MG63 (cell line): ENCODE measurements around the gene PANX1. TPM values are rescaled to one million over a fixed set of nuclear protein-coding genes. Genes with fewer than 3 reads are reported as not detected.

ENCODE experiments used
- DNase-seq: peaks from one replicate; pipeline ENCODE4 v3.0.0-alpha.2; 2020
- H3K27me3 ChIP-seq: fragments of 250-450 bp; sonication (Bioruptor Pico); 2 replicates; pipeline ENCODE4 v1.5.1; 2020; ENCODE audit warnings: mild to moderate bottlenecking, moderate library complexity
- H3K36me3 ChIP-seq: fragments of 250-450 bp; sonication (Bioruptor Pico); 2 replicates; pipeline ENCODE4 v1.5.1; 2020; ENCODE audit warnings: mild to moderate bottlenecking, moderate library complexity
- H3K4me3 ChIP-seq: fragments of 250-450 bp; sonication (Bioruptor Pico); 2 replicates; pipeline ENCODE4 v1.5.1; 2020; ENCODE audit warnings: mild to moderate bottlenecking, moderate library complexity
- H3K9me3 ChIP-seq: fragments of 250-450 bp; sonication (Bioruptor Pico); 2 replicates; pipeline ENCODE4 v1.5.1; 2020; ENCODE audit warnings: mild to moderate bottlenecking, moderate library complexity
- total RNA-seq: library from RNA; depleted of rRNA; stranded (reverse); fragments of >200 nt; shearing (Covaris generic); gene quantifications from 2 replicates; pipeline ENCODE4 v1.2.3, GENCODE V29; 2014; ENCODE audit warnings: low replicate concordance

PANX1 gene
- total RNA-seq, 1 experiment from 2014 or later = 16.8 TPM

DNA sequence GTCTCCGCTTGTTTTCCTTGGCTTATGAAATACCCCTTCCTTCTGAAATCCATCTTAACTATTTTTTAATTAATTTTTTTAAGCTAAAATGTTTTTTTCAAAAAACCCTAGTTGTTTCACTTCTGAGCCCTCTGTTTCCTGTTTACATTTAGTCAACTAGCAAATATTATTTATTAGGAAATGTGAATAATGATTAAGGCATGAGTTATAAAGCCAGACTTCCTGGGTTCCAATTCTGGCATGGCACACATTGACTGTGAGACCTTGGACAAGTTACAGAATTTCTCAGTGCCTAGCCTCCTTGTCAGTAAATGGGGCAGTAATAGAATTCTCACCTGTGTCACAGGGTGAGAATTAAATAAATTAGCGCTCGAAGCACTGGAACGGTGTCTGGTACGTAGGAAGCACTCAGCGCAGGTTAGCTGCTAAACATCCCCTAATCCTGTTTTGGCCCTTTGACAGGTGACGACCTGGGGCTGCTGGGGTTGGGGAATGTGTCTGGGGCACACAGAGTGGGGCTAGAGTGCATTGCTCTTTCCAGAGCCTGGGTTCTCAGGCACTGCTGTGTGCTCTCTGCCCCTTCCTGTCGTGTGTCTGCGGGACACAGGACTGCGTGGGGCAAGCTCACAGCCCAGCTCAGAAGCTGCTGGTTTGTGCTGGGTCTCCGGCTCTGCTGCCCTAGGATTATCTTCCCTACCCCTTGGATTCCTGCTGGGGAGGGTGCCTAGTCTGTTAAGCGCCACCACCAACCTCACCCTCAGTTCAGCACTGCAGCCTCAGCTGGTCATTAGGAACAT lies 13.1 kb downstream of the PANX1 start:
- DNase-seq = no peak
- H3K27me3 ChIP-seq = no peaks in the 10 kb centered on the region
- H3K9me3 ChIP-seq = no peaks in the 10 kb centered on the region
- H3K36me3 ChIP-seq = no peaks in the 10 kb centered on the region
- no peak overlapping the region for H3K4me3 ChIP-seq

DNA sequence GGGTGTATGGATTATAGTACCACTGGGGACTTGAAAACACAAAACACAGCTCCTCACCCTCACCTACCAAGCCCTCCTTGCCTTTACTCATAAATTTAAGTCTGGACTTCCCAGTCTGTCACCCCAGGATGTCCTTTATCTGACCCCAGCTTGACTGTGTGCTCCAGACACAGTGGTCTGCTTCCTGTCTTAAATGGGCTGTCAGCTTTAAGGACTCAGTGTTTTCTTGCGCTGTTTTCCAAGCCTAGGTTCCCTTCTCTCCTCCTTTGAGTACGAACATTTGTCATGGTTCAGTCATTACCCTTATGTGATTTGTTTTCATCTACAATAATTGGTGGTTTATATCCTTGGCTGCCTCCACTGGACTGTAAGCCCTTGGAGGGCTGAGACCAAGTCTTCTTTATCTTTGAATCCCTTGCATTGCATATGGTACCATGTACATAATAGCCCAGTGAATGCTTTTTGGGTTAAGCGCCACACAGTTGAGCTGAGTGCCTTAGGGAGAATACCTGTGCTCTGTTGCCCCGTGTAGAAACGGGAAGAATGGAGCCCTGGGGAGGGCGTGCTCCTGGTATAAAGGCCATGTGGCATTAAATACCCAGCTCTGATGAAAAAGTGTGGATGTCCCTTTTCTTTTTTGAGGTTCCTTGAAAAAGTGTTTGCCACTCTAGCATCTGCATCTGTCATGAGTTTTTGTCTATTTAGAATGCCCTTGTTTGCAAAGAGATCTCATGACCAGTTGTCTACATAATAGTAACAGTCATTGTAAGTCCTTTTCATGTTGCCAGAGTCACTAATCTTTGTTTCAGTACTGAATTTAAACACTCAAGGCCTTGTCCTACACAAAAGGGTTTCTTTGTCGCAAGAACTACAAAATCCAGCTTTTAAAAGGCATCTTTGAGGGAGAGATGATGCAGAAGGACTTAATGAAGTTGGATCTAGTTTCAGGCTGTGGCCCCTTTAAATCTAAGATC lies 14.0 kb downstream of the PANX1 start:
- no peaks in the 10 kb centered on the region for H3K9me3 ChIP-seq
- H3K4me3 ChIP-seq = no peak overlapping the region
- DNase-seq = no peak
- H3K27me3 ChIP-seq = no peaks in the 10 kb centered on the region
- no peaks in the 10 kb centered on the region for H3K36me3 ChIP-seq

DNA sequence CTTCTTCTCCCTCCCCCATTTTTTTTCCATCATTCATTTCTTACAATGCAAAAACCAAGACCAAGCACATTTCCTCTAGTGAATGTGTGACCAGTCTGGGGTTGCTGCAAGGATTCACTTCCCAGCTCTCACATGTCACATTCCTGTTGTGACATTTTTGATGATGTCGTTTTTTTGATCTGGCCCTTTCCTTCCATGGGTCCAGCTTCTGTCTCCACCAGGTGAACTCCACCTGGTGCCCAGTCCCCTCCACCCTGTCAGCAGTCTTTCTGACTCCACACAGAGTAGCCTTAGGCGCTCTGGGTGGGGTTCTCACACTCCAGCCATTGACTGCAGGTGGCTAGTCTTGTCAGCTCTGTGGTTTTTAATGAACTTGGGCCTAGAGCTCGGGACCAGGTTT lies 15.6 kb downstream of the PANX1 start:
- Histone ChIP-seq H3K9me3 (no peaks in the 10 kb centered on the region), H3K4me3 (no peak overlapping the region), H3K27me3 (no peaks in the 10 kb centered on the region), H3K36me3 (no peaks in the 10 kb centered on the region)
- no peak for DNase-seq

DNA sequence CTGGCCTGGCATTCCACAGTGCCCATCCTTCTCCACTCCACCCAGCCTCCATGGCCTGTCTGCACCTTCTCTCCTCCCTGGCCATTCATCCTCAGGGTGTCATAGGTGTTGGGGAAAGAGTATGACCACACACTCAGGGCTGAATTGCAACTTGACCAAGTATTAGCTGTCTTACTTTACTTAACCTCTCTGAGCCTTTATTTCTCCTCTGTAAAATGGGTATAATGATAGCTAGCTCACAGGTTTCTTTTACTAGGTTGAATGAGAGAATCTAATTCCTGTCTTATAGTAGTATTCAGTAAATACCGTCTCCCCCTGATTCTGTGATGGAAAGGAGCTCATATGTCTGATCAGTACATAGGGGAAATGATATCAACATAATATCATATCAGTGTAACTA lies 16.0 kb downstream of the PANX1 start:
- no peaks in the 10 kb centered on the region for H3K27me3 ChIP-seq
- no peak for DNase-seq
- H3K9me3 ChIP-seq = no peaks in the 10 kb centered on the region
- no peaks in the 10 kb centered on the region for H3K36me3 ChIP-seq
- H3K4me3 ChIP-seq = no peak overlapping the region

DNA sequence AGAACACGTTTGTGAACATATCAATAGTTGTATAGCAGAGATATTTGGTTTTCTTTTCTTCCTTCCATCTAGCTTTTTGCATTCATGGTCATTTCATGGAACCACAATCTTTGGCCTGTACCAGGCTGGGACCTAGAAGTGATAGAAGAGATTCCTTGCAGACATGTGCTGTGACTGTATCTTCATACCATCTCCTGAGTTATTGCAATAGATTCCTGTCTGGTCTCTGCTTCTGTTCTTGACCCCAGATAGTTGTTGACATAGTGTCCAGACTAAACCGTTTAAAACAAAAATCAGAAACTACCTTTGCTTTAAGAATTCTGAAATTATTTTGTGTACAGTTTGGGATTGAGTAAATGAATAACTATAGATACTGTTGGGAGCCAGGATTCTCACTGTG lies 16.8 kb downstream of the PANX1 start:
- no peaks in the 10 kb centered on the region for H3K36me3 ChIP-seq
- no peak for DNase-seq
- no peaks in the 10 kb centered on the region for H3K27me3 ChIP-seq
- H3K9me3 ChIP-seq = no peaks in the 10 kb centered on the region
- H3K4me3 ChIP-seq = no peak overlapping the region

DNA sequence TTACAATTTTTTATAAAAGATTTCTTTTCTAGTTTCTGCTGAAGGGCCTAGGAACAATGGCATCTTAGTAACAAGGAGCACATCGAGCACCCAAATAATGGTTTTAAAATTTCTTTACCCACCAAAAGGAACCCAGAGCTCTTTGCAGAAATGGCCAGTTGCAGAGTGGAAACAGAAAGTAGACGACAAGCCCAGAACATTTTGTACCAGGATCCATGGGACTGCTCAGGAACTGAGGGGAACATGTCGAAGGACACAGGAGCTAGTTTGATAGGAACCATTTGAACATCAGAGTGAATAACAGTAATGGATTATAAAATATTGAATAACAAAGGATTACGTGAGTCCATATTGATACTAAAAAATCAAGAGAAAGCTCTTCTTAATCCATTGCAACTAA lies 17.3 kb downstream of the PANX1 start:
- DNase-seq = no peak
- H3K9me3 ChIP-seq = no peaks in the 10 kb centered on the region
- H3K36me3 ChIP-seq = no peaks in the 10 kb centered on the region
- H3K4me3 ChIP-seq = no peak overlapping the region
- H3K27me3 ChIP-seq = no peaks in the 10 kb centered on the region

DNA sequence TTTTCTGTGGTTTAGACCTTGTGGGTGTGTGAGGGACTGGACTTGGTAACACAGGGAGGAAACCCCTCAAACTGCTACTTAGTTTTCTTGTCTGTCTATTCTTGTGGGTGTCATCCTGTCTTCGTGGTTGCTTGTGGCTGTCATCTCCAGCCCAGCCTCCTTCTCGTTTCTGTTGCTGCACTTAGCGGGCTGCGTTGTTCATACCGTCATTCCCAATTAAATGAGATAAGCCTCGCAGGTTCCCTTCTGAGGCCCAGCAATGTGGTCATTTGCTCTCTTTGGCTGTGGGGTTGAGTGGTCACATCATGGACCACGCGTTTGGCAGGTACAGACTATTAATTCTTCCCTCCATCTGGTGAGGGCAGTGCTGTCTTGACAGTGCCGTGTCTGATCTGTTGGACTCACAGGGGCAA lies 18.8 kb downstream of the PANX1 start:
- no peaks in the 10 kb centered on the region for H3K36me3 ChIP-seq
- no peaks in the 10 kb centered on the region for H3K9me3 ChIP-seq
- no peaks in the 10 kb centered on the region for H3K27me3 ChIP-seq
- no peak for DNase-seq
- no peak overlapping the region for H3K4me3 ChIP-seq

DNA sequence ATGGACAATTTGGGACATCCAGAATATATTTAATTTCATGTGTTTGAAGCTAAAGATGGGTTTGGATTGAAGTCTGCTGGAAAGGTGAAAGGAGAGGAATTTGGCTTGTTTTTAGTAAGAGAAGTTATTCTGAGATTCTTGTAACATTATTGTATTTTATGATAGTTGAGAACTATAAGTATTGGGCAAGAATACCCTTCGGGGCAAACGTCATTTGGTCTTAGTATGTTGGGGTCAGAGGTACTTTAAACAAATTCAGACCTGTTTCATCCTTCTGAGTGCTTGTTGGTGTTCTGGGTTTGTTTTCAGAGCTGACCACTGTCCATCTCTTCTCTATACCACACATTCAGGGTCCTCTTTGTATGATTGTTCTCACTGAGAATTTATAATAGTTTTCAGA lies 19.5 kb downstream of the PANX1 start:
- no peak for DNase-seq
- Histone ChIP-seq H3K27me3 (no peaks in the 10 kb centered on the region), H3K36me3 (no peaks in the 10 kb centered on the region), H3K4me3 (no peak overlapping the region), H3K9me3 (no peaks in the 10 kb centered on the region)

DNA sequence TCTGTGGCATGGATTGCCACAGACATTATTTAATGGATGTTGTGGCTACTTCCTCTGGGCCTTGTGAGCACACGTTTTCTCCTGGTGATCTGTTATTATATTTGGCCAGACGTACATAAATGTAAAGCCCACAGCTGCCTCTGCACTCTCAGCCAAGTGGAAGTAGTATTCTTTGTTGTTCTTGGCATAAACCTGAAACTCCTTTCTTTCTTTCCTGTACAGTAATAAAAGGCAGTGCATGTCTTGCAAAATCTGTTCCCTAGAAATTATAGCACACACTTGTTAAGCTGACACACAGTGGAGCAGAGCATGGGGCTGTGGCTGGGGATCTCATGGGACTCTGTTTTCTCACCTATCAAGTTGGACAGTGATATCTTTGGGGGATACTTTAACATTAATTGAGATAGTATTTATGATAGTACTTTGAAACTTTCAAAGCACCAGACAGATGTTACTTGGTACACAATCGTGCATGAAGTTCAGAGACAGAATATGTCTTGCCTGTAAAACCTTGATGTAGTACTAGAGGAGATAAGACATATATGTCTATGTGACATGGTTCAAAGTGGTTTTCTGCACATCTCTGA lies 20.9 kb downstream of the PANX1 start:
- H3K9me3 ChIP-seq = no peaks in the 10 kb centered on the region
- peak; percentile 74 for DNase-seq
- no peak overlapping the region for H3K4me3 ChIP-seq
- no peaks in the 10 kb centered on the region for H3K27me3 ChIP-seq
- H3K36me3 ChIP-seq = no peaks in the 10 kb centered on the region

DNA sequence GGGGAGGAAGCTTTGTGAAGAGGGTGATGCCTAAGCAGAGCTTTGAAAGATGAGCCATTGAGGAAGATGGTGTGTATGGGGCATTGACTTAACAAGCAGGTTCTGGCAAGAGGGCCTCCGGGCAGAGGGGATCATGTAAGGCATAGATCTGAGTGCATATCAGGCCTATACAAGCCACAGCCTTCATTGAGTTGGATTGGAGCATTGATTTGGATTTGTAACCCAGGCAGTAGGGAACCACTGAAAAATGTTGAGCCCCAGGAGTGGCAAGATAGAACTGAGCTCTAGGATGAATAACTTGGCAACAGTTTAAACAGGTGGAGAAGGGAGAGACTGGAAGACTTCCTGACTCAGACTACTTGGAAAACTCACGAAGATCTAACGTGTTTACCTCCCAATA lies 21.4 kb downstream of the PANX1 start:
- no peak overlapping the region for H3K4me3 ChIP-seq
- no peaks in the 10 kb centered on the region for H3K27me3 ChIP-seq
- H3K9me3 ChIP-seq = no peaks in the 10 kb centered on the region
- DNase-seq = no peak
- H3K36me3 ChIP-seq = no peaks in the 10 kb centered on the region

DNA sequence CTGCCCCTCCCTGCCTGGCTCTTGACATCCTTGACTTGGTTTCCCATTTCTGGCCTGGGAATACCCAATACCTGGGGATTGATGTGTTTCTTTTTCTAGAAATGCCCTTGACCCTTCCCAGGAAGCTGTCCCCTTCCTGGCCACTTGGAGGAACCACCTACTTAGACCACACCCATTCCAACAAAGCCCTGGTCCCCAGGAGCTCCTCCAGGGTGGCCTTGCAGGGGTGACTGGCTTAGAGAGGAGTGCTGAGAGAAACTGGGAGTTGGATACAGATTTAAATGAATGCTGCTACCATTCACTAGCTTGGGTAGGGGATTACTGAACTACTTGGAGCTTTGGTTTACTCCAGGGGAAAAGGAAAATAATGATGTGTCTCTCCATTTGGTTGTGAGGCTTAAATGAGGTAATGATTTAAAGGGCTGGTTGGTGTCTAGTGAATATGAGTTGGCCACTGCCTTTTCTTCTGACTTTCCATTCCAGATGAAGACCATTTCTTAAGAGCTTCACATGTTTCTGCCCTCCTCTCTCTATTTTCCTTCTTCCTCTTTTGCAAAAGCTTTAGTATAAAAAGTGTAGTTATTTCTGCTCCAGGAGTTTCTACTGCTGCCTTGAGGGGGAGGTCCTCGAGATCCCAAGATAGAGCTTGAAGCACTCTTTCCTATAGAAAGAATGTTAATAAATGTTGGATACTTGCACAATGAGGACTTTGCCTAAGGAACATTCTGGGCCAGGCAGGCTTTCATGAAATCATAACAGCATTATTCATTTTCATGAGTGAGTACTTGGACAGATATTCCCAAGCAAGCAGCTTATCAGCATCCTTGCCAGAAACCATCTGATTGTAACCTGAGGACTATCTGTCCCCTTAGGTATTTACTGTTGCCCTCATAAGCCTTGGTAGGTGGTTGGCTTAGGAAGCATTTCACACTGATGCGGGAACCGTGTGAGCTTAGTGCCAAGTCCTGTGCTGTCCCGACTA lies 22.4 kb downstream of the PANX1 start:
- H3K27me3 ChIP-seq = no peaks in the 10 kb centered on the region
- no peaks in the 10 kb centered on the region for H3K36me3 ChIP-seq
- no peaks in the 10 kb centered on the region for H3K9me3 ChIP-seq
- H3K4me3 ChIP-seq = no peak overlapping the region
- DNase-seq = no peak

DNA sequence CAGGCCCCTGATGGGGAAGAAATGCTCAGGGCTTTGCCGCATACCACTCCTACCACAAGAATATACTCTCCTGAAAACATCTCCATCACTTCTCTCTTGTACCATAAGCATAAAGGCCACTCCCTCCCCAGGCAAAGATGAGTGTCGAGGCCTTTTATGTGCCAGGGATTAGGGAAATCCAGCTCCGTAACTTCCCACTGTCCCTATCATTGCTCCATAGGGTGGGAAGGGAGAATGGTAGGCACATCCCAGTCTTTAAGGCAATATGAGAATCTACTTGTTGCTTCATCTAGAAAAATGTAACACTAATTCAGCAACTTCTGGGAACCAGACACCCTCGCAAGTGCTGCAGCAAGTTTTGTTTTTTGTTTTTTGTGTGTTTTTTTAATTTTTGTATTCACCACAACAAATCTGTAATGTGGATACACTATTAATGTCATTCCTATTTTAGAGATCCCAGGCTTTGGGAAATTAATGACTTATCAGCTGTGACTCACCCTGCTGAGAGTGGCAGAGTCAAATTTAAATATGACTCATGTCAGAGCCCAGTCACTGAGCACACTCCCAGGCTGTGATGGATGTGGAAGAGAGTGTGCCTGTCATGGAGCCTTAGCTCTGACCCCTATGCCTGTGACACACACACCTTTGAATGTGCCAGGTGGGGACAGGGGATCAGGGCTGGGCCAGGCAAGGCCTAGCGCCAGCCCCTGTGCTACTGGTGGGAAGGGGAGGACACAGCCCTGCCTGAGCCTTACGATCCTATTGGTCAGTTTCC lies 23.4 kb downstream of the PANX1 start:
- H3K27me3 ChIP-seq = no peaks in the 10 kb centered on the region
- peak; percentile 58 for DNase-seq
- no peak overlapping the region for H3K4me3 ChIP-seq
- H3K36me3 ChIP-seq = peaks cover 2% of the 10 kb centered on the region; the same call in 1 of the 2 replicates
- peaks cover under 1% of the 10 kb centered on the region; the same call in 1 of the 2 replicates for H3K9me3 ChIP-seq

DNA sequence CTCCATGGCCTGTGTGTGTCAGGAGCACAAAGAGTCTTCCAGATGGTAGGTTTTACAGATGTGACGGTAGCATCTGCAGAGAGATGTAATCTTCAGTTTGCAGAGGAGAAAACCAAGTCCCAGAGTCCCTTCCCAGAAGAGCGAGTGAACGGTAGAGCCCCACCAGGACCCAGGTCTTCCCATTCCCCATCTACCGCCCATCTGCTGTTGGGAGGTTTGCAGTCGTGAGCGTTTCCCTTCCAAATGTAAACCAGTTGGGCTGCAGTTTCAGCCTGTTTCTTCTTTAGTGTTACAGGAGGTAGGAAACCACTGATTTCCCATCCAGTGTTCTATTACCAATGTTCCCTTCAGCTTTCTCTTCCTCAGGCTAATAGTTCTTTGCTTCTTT lies 24.0 kb downstream of the PANX1 start:
- Histone ChIP-seq H3K27me3 (no peaks in the 10 kb centered on the region), H3K36me3 (peaks cover 4% of the 10 kb centered on the region; the same call in 1 of the 2 replicates), H3K4me3 (no peak overlapping the region), H3K9me3 (peaks cover 3% of the 10 kb centered on the region; the same call in 1 of the 2 replicates)
- no peak for DNase-seq

DNA sequence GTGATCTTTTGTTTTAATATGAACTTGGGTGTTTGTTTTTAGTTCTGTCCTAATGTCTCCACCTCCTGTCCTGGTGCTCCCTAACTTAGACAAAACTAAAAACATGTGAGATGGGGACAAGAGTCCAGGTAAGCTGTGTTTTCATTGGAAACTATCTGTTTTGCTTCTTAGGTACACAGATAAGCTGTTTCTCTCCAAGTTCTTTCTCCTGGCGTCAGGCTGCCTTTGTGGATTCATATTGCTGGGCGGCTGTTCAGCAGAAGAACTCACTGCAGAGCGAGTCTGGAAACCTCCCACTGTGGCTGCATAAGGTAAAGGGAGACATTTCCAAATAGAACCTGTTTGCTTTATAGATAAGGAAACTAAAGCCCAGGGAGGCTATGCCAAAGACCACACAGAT lies 24.7 kb downstream of the PANX1 start:
- no peak for DNase-seq
- no peaks in the 10 kb centered on the region for H3K27me3 ChIP-seq

DNA sequence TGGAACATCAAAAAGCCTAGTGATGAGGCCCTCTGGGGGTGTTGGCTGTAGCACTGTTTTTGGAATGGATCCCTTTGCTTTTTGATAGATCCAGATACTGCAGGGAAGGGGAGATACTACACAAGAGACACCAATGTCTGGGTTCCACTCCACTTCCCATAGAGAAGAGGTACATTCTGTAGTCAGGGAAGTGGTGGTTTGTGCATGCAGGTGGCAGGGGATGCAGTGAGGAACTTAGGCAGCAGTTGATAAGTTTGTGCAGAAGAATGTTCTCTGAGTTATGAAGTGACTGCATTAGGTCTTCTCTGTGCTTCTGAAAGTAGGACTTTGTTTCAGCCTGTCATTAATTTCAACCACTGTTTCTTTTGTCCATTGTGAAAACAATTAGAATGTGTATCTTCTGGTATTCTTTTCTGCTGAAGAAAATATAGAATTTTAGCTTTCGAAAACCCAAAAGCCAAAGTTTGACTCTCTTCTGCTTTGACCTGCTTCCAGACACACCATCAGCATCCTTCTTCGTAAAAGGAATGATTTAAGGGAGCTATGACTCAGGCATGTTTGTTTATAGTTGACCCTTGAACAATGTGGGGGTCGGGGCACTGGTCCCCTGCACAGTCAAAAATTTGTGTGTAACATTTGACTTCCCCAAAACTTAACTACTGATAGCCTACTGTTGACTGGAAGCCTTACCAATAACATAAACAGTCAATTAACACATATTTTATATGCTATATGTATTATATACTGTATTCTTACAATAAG lies 25.6 kb downstream of the PANX1 start:
- no peak for DNase-seq
- Histone ChIP-seq H3K4me3 (no peak overlapping the region), H3K36me3 (peaks cover 4% of the 10 kb centered on the region; the same call in 1 of the 2 replicates), H3K27me3 (no peaks in the 10 kb centered on the region), H3K9me3 (peaks cover 3% of the 10 kb centered on the region; the same call in 1 of the 2 replicates)

More for the DNA sequence above, 24.7 kb downstream of the PANX1 start:
- no peak overlapping the region for H3K4me3 ChIP-seq
- peaks cover 4% of the 10 kb centered on the region; the same call in 1 of the 2 replicates for H3K36me3 ChIP-seq
- H3K9me3 ChIP-seq = peaks cover 3% of the 10 kb centered on the region; the same call in 1 of the 2 replicates
